HG03060 (cell line): Measurements from ENCODE around the gene MEDAG.

Experiments
- ATAC-seq: cut with Tn5 transposase; IDR thresholded peaks from one replicate; pipeline ENCODE4 v1.9.1; 2021; ENCODE audit warnings: low read depth, moderate number of reproducible peaks; ENCODE audit not compliant: unreplicated experiment

MEDAG gene

DNA sequence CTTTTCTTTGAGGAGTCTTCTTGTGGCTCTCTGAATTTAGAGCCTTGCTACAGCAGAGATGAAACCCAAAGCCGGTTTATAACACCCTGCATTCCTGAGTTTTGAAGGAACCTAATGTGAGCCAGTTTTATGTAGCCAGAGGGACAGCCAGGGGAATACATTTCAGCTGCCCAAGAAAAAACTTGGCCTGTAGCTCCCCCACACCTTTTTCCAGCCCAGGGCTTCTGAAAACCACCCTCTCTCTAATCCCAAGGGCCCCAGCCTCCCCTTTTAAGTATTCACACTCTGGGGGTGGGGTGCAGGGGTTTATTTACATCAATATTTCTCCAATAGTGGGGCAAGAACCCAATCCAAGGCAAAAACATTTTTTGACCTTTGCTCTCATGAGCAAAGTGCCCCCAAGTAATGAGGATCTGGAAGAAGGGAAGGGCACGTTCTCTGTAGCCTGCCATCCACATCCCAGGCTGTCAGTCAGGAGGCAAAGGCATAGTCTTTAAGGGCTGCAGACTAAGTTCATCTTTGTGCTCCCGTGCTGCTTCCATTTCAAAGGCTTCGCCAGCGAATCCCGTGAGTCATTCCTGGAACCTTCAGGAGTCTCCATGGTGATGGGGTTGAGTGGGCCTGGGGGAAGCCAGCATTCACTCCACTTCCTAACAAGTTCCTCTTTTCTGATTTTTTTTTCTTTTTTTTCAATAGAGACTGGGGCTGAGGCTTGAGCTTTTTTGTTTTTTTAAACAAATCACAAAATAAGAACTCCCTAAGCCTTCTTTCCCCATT lies 33.2 kb upstream of the MEDAG start:
- ATAC-seq: no peak

DNA sequence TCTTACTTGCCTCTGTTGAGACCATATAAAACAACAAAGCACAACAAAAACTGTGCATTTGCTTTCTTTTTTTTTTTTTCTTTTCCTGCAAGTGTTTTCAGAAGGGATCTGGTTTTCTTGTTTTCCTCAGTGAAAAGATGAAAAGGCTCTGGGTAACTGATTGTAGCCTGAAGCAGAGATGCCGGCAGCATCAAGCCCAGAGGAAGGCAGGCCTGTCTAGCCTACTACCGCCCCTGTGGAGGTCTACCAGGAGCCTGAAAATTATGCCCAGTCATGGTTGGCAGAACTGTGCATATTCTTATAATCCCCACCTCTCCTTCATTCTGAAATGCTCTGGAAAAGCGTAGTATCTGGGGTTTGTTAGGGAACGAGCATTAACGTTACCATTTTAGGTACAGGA lies 32.6 kb upstream of the MEDAG start:
- ATAC-seq: no peak

DNA sequence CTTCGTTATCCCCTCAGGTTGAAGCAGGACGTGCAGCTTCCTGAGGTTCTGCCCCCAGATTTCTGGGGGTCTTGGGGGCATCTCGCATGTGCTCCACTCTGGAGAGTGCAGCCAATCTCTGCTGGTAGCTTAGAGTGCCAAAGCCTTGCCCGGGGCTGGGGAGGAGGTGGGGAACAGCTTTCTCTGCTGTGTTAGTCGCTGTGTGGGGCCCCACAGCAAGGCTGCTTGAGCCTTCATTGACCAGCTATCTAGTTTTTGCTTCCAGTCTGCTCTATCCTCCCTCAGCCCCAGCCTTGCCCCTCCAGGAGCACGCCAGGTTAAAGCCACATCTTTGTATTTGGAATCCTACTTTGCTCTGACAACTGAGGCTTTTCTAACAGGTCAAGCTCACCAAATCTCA lies 32.0 kb upstream of the MEDAG start:
- ATAC-seq: no peak

DNA sequence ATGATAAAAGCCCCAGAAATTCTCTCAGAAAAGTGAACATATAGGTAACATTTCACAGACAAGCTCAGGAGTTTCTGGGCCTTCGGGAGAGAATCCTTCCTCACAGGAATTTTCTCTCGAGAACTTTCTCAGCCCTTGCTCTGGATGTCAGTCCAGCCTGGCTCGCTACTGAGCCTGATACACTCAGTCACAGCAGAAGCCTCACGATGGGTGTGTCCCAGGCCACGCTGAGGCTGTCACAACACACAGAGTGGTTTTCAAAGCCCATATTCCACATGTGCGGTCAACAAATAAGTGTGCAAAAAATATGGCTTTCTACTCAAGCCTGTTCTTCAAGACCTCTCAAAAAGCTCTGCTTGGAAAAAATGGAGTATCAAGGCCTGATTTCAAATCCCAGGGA lies 31.5 kb upstream of the MEDAG start:
- ATAC-seq: no peak

DNA sequence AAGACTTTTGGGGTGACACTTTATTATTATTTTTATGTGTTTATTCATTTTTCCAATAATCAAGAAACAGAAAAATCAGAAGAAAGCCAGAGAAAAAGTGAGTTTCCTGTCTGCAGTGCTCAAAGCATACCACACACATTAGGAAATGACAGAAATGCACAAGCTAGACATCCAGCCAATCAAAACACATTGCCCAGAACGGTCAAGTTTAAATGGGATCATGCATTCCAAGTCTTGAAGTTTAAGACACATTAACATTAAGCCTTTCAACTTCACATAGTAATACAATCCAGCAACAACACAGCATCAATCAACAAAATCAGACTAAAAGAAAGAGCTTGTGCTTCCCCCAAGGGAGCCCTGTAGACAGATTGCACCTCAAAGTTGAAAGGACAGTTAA lies 28.7 kb upstream of the MEDAG start:
- no peak for ATAC-seq

DNA sequence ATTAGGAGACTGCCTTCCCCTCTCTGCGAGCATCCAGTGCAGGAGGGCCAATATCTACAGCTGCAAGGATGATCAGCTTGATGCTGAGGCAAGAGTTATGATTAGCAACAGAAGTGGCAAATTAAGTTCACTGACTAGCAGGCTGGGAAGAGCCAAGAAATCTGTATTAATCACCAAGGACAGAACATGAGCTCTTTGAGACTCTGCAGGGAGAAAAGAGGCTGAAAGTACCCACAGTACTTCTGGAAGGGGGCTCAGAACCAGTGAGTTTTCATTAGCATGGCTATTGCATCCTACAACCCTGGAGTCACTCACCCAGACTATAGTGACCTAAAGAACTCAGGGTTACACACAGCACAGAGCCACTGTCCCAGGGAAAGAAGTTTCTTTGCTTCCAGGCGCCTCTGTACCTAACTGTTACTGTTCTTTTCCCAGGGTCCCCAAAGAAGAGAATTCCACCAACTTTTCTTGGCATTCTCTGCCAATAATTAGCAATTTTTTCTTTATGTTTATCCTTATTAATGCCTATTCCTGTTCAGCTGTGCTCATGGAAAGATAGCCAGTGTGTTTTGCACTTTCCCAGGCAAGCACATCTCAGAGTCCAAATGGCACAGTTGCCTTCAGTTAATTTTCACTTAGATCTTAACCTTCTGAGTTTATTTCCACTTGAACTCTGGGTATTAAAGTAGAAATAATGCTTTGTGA lies 25.8 kb upstream of the MEDAG start:
- no peak for ATAC-seq

DNA sequence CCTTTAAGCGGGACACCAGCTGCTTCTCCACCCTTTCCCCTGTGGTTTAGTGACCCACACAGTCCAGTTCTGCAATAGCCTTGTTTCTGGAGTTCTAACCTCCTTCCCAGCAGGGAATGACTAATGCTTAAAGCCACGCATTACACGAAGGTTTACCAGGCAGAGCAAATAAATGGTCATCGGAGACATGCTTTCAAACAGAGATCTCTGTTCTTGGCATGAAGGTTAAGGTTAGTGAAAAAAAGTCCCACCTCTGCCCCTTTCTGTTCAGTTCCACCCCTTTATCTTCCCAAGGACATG lies 25.3 kb upstream of the MEDAG start:
- ATAC-seq: no peak

DNA sequence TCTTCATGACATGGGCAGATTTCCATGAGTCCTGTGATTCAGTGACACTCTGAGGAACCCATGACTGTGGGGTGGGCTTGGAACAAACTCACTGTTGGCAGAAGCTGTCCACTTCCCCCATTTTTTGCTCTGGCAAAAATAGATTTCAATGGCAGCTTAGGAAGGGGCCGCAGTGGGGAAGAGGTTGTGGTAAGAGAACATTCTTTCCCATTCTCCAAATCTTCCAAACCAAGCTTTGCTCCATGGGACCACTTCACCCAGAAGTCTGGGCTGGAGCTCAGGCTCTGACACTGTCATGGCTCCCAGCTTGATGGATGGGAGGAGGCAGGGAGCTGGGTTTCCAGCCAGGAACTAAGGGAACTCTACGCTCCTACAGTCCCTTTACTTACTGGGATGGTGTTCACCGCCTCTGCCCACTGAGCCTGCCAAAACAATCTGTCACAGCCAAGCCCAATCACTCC lies 24.9 kb upstream of the MEDAG start:
- ATAC-seq: no peak

DNA sequence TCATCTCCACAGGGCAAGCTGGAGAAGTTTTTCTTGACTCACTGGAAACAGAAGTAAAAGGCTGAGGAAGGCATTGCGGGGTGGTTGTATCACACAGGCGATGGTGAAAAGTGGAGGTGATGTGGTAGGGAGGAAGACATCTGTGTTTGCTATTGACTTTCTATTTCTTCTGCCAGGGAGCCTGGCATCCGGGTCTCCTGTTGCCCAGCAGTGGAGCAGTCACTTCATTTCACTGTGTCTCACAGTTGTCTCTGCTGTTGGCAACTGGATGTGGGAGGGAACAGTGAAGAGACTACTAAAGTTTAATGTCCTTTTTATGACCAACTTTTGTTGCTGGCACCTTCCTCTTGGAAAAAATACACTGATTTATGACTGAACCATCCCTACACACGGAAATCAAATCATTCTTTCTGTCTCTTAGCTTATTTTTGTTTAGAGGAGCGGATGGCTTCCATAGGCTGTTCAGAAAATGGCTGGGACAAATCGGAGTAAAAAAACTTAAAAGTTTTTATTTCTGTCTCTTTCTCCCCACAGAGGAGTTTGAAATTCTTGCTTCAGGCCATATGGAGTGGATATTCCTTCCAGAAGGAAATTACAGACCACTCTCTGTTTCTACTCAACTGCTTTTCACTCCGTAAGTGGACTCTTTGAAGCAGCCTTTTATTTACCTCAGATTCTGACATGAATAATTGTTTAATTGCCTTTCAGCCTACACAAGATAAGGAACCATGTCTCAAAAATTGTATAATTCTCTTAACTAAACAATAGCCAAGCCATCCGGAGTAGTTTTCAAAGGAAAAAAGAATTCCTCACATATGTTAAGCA lies 23.8 kb upstream of the MEDAG start:
- ATAC-seq: no peak

DNA sequence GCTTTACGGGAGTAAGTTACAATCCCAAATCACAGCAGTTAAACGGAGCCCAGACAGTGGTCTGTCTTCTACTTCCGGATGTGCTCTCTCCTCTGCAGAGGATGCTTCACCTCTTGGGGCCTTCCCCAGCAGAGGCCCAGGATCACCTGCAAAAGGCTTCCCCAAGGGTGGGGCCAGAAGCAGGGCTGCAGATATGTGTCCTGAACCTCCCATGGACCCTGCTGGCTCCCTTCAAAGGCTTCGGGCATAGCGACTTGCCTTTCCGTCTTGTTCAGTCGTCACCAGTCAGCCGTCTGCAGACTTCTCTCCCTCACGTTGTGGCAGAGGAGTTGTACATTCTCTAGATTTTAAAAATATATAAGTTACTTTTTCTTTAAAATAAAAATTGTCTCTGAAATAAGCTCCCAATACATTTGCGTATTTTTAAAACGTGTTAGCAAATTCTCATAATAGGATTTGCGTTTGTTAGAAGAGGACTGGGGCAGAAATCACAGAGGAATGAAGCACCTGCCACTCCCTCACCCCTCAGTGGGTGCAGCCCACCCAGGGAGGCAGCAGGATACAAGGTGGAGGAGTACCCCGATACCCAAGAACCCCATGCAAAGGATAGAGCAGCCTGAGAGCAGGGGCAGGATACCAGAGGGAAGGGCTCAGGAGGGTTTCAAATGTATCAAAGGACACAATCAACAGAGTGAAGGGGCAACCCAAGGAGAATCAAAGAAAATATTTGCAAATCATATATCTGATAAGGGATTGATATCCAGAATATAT lies 22.9 kb upstream of the MEDAG start:
- no peak for ATAC-seq

DNA sequence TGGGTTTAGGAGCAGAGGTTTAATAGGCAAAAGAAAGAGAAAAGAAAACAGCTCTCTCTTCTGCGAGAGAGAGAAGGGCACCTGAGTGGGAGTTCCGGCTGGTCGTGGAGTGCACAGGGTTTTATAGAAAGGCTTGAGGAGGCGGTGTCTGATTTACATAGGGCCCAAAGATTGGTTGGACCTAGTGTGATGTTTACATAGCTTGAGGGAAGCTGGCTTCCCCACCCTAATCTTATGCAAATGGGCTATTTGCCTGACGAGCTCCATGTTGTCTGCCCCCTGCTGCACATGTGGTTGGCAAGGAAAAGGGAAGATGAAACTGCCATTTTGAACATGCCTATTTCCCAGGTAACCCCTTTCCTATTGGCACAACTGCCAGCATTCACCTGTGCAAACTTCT lies 21.5 kb upstream of the MEDAG start:
- no peak for ATAC-seq

DNA sequence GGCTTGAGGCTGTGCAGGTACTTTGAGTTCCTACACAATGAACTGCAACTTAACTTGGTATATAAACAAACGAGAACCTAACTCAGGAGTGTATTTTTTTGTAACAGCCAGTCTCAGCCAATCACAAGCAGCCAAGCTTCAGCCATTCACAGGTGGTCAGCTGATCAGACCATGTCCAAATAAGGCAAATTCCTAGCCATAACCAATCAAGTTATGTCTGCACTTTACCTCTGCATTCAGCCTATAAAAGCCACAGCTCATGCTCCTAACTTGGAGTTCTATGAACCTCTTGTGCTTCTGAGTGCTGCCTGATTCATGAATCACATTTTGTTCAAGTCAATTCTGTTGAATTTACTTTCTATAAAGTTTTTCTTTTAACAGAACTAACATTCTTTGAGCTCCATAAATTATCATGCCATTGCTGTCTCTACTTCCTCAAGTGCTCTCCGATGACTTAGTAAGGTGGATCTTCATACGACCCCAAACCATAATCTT lies 16.8 kb upstream of the MEDAG start:
- no peak for ATAC-seq

DNA sequence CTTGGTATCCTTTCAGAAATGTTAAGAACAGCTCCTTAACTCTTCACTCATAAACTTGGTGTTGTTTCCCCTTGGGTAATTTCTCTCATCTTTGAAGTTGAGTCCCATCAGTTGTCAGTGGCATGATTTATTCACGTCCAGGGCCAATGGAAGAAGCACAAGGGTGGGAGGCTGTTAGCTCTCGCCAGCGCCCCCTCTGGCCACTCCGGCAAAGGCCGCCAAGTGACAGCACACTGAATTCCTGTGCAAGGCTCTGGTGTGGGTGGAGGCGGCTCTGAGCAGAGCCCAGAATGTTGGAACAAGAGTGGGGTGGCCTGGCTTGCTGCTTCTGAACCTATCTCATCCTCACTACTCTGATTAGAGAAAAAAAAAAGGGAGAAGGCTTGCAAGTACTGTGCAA lies 13.1 kb upstream of the MEDAG start:
- no peak for ATAC-seq

DNA sequence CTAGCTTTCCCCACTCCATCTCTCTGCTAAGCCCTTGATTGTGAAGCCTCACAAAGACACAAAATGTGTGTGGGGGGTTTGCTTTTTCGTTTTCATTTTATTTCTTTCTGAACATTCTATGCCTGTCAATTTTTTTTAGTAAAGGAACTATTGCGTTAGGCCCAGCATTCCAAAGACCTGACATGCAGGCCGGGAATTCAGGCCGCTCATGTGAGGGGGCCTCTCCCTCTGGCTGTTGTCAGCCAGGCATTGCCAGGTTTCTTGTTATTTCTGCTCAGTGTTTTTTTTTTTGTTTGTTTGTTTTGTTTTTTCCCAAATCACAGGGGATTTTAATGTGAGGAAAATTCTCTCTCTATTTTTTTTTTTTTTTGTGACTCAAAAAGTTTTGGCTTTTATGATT lies 10.3 kb upstream of the MEDAG start:
- no peak for ATAC-seq

DNA sequence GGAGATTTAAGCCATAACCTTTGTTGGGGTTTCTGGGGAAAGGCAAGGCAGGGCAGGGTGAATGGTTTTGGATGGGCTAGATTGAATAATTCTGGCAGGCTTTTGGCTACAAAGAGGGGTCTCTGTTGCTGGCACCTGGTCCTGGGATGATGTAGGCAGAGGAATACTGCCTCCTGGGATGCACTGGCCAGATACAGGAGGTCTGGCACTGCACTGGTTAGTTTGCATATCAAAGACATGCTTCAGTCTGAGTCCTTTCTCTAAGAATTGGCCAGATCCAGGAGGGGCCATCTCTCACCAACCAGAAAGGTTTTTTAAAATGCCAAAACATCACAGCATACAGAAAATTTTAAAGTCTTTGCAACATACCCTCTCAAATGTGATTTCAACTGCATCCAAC lies 8.0 kb upstream of the MEDAG start:
- ATAC-seq: no peak

DNA sequence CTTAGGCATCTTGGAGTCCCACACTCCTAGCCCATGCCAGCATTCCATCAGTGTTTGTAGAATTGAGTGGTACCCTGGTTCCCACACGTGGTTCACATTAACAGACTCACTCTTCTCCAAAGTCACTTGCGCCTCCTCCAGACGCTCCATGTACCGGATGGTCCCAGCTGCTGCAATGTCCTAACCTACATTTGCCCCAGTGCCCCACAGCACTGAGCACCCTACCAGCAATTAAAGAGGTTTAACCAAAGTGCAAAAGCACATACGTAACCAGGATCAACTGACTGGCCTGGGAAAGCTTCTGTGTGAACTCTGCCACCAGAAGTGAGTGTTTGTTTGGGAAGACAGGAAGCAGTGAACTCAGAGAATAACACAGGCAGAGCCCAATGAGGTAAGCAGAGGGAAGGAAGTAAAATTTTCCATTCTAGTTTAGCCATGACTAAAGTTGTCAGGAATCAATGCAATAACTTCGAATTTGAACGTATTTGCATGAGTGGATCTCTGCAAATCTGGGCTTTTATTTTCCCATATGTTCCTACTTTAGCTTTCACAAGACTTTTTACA lies 7.3 kb upstream of the MEDAG start:
- no peak for ATAC-seq

DNA sequence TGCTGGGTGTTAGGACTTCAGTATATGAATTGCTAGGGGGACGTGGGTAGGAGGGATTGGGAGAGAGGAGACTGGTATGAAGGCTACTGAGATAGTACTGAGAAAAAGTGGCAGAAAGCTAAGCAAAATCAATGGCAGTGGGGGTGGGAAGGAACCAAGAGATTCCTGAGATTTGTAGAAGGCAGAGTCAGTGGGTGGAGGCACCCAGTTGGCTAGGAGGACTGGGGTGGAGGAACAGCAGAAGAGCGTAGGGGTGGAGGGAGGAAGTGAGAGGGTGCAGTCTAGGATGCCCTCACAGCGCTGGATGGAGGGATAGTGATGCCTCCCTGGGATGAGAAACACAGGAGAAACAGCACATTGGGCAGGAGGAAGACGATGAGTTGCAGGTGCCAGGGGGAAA lies 5.6 kb upstream of the MEDAG start:
- no peak for ATAC-seq

DNA sequence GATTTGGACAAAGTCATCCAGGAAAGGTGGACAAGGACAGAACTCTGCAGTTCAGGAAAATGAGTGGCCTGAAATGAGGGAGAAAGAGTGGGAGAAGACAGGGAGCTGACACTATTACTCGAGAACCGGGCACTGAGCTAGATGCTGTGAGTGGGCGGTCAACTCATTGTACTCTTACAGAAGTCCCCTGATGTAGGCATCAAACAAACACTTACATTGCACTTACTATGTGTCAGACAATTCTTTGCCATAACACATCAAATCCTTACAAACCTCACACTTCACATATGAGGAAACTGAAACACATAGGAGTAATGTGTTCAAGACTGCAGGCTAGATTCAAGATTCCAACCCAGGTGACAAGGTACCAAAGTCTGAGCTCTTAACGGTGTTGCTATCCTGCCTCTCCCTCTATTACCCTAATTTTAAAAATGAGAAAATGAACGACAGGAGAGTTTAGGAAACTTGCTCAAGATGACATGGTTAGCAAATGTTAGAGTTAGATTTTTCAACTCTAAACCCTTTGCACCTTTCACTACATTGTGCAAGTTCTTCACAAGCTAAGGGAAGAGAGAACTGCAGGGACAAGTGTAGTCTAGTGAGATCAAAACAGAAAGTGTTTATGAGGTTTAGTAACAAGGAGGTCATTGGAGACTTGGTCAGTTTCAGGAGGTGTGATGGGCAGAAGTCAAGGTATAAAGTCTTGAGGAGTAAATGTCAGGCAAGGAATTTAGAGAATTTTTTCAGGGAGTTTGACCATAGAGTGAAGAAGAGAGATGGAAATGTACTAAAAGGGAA lies 4.9 kb upstream of the MEDAG start:
- ATAC-seq: no peak

DNA sequence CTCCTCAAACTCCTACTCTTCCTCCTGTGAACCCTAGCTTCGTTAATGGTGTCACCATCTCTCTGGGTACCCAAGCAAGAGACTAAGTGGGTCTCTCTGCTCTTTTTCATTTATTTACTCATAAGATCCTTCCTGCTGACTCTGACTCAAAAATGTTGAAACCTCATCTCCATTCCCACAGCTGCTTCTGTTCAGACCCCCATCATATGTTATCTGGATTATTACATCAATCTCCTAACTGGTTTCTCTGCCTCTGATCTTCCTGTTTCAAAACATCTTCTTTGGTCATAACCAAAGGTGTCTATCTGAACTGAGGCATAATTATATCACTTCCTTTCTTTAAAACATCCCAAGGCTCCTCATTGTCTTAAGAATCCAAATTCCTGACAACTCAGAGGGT lies 2.0 kb upstream of the MEDAG start:
- ATAC-seq: no peak
